ENCODE results near the gene PCDHB10.
"Not testable (repeated sequence)": the region's sequence is repeated elsewhere in the genome, so short reads cannot be mapped to it uniquely, and the experiment has no call there.

GRCh38 chr5:141215504-141215903 lies 23.4 kb downstream of the PCDHB10 start:
- not testable (repeated sequence) for TF ChIP-seq CTCF (IDR thresholded peaks at IDR 0.05; ENCODE audit: low read length); EZH2 (optimal IDR thresholded peaks at IDR 0.05; ENCODE audit: low read depth, low read length); EZH2phosphoT487 (IDR thresholded peaks at IDR 0.05; ENCODE audit: low read length)
